GM23248 (cell line): ENCODE results near the gene TMEM253.

Experiments
- EZH2 ChIP-seq: fragments of 200-600 bp; sonication (generic); IDR thresholded peaks from 2 replicates; pipeline ENCODE4 v1.6.1; 2018; ENCODE audit warnings: antibody characterized with exemption, mild to moderate bottlenecking; ENCODE audit not compliant: insufficient read depth, poor library complexity, severe bottlenecking
- EZH2phosphoT487 ChIP-seq: fragments of 200-600 bp; sonication (generic); IDR thresholded peaks from 2 replicates; pipeline ENCODE4 v1.6.1; 2018; ENCODE audit warnings: antibody characterized with exemption, moderate library complexity, mild to moderate bottlenecking, low read depth; ENCODE audit not compliant: insufficient read depth

- TF ChIP-seq EZH2: no peak
- no peak for TF ChIP-seq EZH2phosphoT487
These were observed 1.8 kb upstream of the TMEM253 start for GRCh38 chr14:21098892-21099595.
